ENCODE data around the gene AEBP1. TPM values are rescaled to one million over a fixed set of nuclear protein-coding genes. Genes with fewer than 3 reads are reported as not detected.
A peak's percentile ranks its signal among the peaks of the same experiment; 100 is the strongest.

AEBP1 gene
- total and polyA plus RNA-seq, 2 donors (not counting 1 experiment from before 2014, with no cell fraction given), result 44.4 to 133 TPM

DNA sequence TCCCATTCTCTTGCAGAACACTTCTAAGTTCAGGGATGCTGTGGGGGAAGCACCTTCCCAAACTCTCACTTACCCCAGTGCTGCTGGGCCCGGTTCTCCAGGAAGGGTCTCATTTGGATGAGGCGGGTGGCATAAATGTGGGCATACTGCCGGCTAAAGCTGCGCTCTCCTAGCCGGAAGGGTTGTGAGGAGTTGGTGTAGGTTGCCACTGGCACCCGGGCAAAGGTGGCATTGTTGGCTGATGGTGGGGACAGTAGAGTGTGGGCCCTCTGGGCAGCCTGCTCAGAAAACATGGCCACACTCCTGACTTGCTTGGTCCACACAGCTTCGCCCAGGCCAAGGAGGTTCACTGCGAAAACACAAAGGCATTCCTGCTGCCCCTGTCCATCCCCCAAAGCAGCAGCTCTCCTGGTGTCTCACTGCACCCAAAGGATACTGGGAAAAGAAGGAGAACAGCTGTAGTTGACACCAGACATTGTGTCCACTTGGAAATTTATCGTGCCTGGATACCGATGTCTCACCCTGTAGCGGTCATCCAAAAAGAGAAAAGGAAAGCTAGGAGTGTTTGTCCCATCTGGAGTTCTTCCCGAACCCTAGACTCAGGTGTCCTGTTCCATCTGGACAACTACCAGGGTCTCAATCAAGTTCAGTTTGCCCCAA lies 17.7 kb downstream of the AEBP1 start:
- peak overlapping the region in 2 of 4 experiments; percentile 75 to 93 for H3K4me3 ChIP-seq (replicated peaks in 1 of 4; ENCODE audit: control extremely low read depth in 1 of 4, insufficient read depth in 1 of 4, low read depth in 3 of 4, low read length in 4 of 4)
- H3K4me2 ChIP-seq (ENCODE audit: extremely low read depth, insufficient read depth, low read length), result peak overlapping the region; percentile 90
- TF ChIP-seq, protein P1, sequence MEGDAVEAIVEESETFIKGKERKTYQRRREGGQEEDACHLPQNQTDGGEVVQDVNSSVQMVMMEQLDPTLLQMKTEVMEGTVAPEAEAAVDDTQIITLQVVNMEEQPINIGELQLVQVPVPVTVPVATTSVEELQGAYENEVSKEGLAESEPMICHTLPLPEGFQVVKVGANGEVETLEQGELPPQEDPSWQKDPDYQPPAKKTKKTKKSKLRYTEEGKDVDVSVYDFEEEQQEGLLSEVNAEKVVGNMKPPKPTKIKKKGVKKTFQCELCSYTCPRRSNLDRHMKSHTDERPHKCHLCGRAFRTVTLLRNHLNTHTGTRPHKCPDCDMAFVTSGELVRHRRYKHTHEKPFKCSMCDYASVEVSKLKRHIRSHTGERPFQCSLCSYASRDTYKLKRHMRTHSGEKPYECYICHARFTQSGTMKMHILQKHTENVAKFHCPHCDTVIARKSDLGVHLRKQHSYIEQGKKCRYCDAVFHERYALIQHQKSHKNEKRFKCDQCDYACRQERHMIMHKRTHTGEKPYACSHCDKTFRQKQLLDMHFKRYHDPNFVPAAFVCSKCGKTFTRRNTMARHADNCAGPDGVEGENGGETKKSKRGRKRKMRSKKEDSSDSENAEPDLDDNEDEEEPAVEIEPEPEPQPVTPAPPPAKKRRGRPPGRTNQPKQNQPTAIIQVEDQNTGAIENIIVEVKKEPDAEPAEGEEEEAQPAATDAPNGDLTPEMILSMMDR (conservative IDR thresholded peaks at IDR 0.05 in 1 of 2, IDR thresholded peaks at IDR 0.05 in 1 of 2; ENCODE audit: low read depth in 1 of 2, low read length in 2 of 2), result no peak
- TF ChIP-seq EZH2 (IDR thresholded peaks at IDR 0.05; ENCODE audit: low read length, missing control alignments), result no peak
- peaks cover 4% of the 10 kb centered on the region for H3K4me1 ChIP-seq (ENCODE audit: control insufficient read depth, extremely low read depth, insufficient read depth, low read length)
- H3K27ac ChIP-seq (ENCODE audit: insufficient read depth, low read length), result no peak overlapping the region
- peaks cover 19% of the 10 kb centered on the region for H3K79me2 ChIP-seq (ENCODE audit: control insufficient read depth, insufficient read depth, low read length)
- no peaks in the 10 kb centered on the region for H3K9me3 ChIP-seq (ENCODE audit: control insufficient read depth, insufficient read depth, low read depth, low read length)
- H4K20me1 ChIP-seq (ENCODE audit: control insufficient read depth, extremely low read depth, insufficient read depth, low read length), result no peaks in the 10 kb centered on the region
- no peak overlapping the region for H3K9ac ChIP-seq (ENCODE audit: insufficient read depth, low read length)
- no peak for DNase-seq (ENCODE audit: low read depth in 2 of 2)
- no peak overlapping the region for H2AFZ ChIP-seq (ENCODE audit: low read length)
- peaks cover 15% of the 10 kb centered on the region for H3K36me3 ChIP-seq (ENCODE audit: control insufficient read depth, insufficient read depth, low read length)
- no peaks in the 10 kb centered on the region for H3K27me3 ChIP-seq (ENCODE audit: control insufficient read depth, insufficient read depth, low read length)

DNA sequence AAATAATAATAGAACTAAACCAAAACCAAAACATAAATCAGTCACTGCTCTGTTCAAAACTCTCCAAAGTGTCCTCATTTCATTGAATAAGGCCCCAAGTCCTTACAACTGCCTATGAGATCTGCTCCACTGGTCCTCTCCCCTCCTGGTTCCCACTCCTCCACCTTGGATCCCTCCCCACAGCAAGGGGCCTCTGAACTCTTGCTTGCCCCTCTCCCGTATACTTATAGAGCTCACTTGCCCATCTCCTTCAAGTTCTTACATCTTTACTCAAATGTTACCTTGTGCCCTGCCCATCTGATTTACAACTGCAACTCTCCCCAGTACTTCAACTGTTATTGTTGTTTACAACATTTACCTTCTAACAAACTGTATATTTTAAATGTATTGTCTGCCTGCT lies 18.4 kb downstream of the AEBP1 start:
- H3K27me3 ChIP-seq (ENCODE audit: control insufficient read depth, insufficient read depth, low read length), result no peaks in the 10 kb centered on the region
- H3K4me2 ChIP-seq (ENCODE audit: extremely low read depth, insufficient read depth, low read length), result peak overlapping the region; percentile 90
- H3K9me3 ChIP-seq (ENCODE audit: control insufficient read depth, insufficient read depth, low read depth, low read length), result no peaks in the 10 kb centered on the region
- H3K4me1 ChIP-seq (ENCODE audit: control insufficient read depth, extremely low read depth, insufficient read depth, low read length), result peaks cover 4% of the 10 kb centered on the region
- H3K27ac ChIP-seq (ENCODE audit: insufficient read depth, low read length), result peak overlapping the region; percentile 92
- peaks cover 13% of the 10 kb centered on the region for H3K36me3 ChIP-seq (ENCODE audit: control insufficient read depth, insufficient read depth, low read length)
- H3K9ac ChIP-seq (ENCODE audit: insufficient read depth, low read length), result no peak overlapping the region
- TF ChIP-seq, protein P1 (conservative IDR thresholded peaks at IDR 0.05 in 1 of 2, IDR thresholded peaks at IDR 0.05 in 1 of 2; ENCODE audit: low read depth in 1 of 2, low read length in 2 of 2), result no peak
- TF ChIP-seq EZH2 (IDR thresholded peaks at IDR 0.05; ENCODE audit: low read length, missing control alignments), result no peak
- DNase-seq (ENCODE audit: low read depth in 2 of 2), result no peak
- H3K79me2 ChIP-seq (ENCODE audit: control insufficient read depth, insufficient read depth, low read length), result peaks cover 19% of the 10 kb centered on the region
- no peak overlapping the region for H2AFZ ChIP-seq (ENCODE audit: low read length)
- peak overlapping the region; percentile 66 to 93 (median 76) for H3K4me3 ChIP-seq (replicated peaks in 1 of 4; ENCODE audit: control extremely low read depth in 1 of 4, insufficient read depth in 1 of 4, low read depth in 3 of 4, low read length in 4 of 4)
- no peaks in the 10 kb centered on the region for H4K20me1 ChIP-seq (ENCODE audit: control insufficient read depth, extremely low read depth, insufficient read depth, low read length)

DNA sequence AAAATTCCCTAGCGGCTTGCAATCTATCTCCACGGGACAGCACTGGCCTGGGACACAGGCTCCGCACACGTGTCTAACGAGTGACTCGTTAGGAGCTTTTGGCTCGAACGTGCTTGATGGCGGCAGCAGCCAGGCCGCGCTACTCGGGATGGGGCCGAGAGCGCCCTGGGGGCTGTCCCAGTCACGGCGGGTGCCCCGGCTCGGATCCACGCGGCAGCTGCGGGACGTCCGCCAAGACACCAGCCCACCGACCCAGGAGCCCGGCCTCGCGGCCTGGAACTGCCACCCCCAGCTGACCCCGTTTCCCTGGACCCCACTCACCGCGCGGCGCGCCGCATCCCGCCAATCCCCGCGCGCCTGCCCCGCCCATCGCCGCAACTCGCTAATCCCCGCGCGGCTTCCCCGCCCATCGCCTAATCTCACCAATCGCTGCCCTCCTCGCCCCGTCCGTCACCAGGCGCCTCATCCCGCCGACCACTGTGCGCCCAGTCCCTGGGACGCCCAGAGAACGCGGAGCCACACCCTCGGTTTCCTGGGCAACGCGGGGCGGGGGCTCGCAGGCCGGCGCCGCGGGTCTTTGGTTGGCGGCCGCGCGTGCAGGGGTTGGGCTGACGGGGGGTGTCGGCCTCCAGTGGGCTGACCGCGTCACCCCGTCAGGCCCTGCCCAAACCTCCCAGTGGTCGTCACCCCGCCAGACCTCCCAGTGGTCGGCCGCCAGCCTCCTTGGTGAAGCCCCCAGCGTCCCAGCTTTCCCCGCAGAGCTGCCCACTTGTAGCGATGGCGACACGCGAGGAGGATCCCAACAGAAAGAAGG lies 19.3 kb downstream of the AEBP1 start, which contains the start of gene POLD2:
Gene POLD2 (minus strand): TSS at position 359 of the 814 bp plus-strand sequence. CDS start 1,495 bp downstream, outside the sequence.
- peak within 1 kb of the TSS; percentile 95 for H3K4me2 ChIP-seq (ENCODE audit: extremely low read depth, insufficient read depth, low read length)
- peak within 1 kb of the TSS; percentile 73 for H3K9ac ChIP-seq (ENCODE audit: insufficient read depth, low read length)
- peaks cover 19% of the 10 kb centered on the region for H3K79me2 ChIP-seq (ENCODE audit: control insufficient read depth, insufficient read depth, low read length)
- peak within 1 kb of the TSS; percentile 92 for H3K27ac ChIP-seq (ENCODE audit: insufficient read depth, low read length)
- peak within 1 kb of the TSS; percentile 84 for H2AFZ ChIP-seq (ENCODE audit: low read length)
- no peak for TF ChIP-seq EZH2 (IDR thresholded peaks at IDR 0.05; ENCODE audit: low read length, missing control alignments)
- TF ChIP-seq, protein P1 (conservative IDR thresholded peaks at IDR 0.05 in 1 of 2, IDR thresholded peaks at IDR 0.05 in 1 of 2; ENCODE audit: low read depth in 1 of 2, low read length in 2 of 2), result no peak
- peak within 1 kb of the TSS; percentile 66 to 93 (median 76) for H3K4me3 ChIP-seq (replicated peaks in 1 of 4; ENCODE audit: control extremely low read depth in 1 of 4, insufficient read depth in 1 of 4, low read depth in 3 of 4, low read length in 4 of 4)
- no peaks in the 10 kb centered on the region for H4K20me1 ChIP-seq (ENCODE audit: control insufficient read depth, extremely low read depth, insufficient read depth, low read length)
- DNase-seq (ENCODE audit: low read depth in 2 of 2), result peak; percentile 94 to 96
- H3K4me1 ChIP-seq (ENCODE audit: control insufficient read depth, extremely low read depth, insufficient read depth, low read length), result peaks cover 4% of the 10 kb centered on the region
- peaks cover 10% of the 10 kb centered on the region for H3K36me3 ChIP-seq (ENCODE audit: control insufficient read depth, insufficient read depth, low read length)
- no peaks in the 10 kb centered on the region for H3K9me3 ChIP-seq (ENCODE audit: control insufficient read depth, insufficient read depth, low read depth, low read length)
- H3K27me3 ChIP-seq (ENCODE audit: control insufficient read depth, insufficient read depth, low read length), result no peaks in the 10 kb centered on the region

All from fibroblast of lung (primary cell).